Endodermal cell (in vitro differentiated cells): ENCODE results near the gene CCDC61. TPM values are rescaled to one million over a fixed set of nuclear protein-coding genes. Genes with fewer than 3 reads are reported as not detected.

ENCODE experiments used
- DNase-seq: peaks from one replicate; pipeline ENCODE4 v3.0.0-alpha.2; 2017
- H3K27ac ChIP-seq: 2 replicates; pipeline ENCODE4 v1.5.1; 2013; ENCODE audit warnings: mild to moderate bottlenecking, low read depth, low read length, moderate library complexity
- H3K27me3 ChIP-seq: 2 replicates; pipeline ENCODE4 v1.6.1; 2013; ENCODE audit warnings: mild to moderate bottlenecking, low read length, moderate library complexity; ENCODE audit not compliant: insufficient read depth, control insufficient read depth, poor library complexity, severe bottlenecking
- H3K36me3 ChIP-seq: 2 replicates; pipeline ENCODE4 v1.7.0; 2013; ENCODE audit warnings: mild to moderate bottlenecking, low read length, moderate library complexity; ENCODE audit not compliant: control insufficient read depth, insufficient read depth
- H3K4me1 ChIP-seq: one replicate; pipeline ENCODE4 v1.7.0; 2013; ENCODE audit warnings: low read length; ENCODE audit not compliant: control insufficient read depth, insufficient read depth
- H3K4me3 ChIP-seq: 2 replicates; pipeline ENCODE4 v1.5.1; 2013; ENCODE audit warnings: mild to moderate bottlenecking, low read length, moderate library complexity
- H3K9ac ChIP-seq: 2 replicates; pipeline ENCODE4 v1.6.1; 2013; ENCODE audit warnings: mild to moderate bottlenecking, low read length, moderate library complexity; ENCODE audit not compliant: poor library complexity, severe bottlenecking; ENCODE audit errors: extremely low read depth
- H3K9me3 ChIP-seq: 2 replicates; pipeline ENCODE4 v1.6.1; 2013; ENCODE audit warnings: mild to moderate bottlenecking, low read length, moderate library complexity; ENCODE audit not compliant: control insufficient read depth
- H3K27ac Mint-ChIP-seq: 2 replicates; pipeline ENCODE4 v1.8.0; 2020; ENCODE audit warnings: mixed read lengths
- H3K27me3 Mint-ChIP-seq: 2 replicates; pipeline ENCODE4 v1.8.0; 2021; ENCODE audit warnings: mild to moderate bottlenecking, mixed read lengths; ENCODE audit not compliant: insufficient read depth
- H3K36me3 Mint-ChIP-seq: 2 replicates; pipeline ENCODE4 v1.8.0; 2020; ENCODE audit warnings: low read depth, mixed read lengths
- H3K4me1 Mint-ChIP-seq: 2 replicates; pipeline ENCODE4 v1.8.0; 2020; ENCODE audit warnings: mixed read lengths
- H3K4me3 Mint-ChIP-seq: 2 replicates; pipeline ENCODE4 v1.8.0; 2020; ENCODE audit warnings: mild to moderate bottlenecking, moderate library complexity, mixed read lengths
- H3K9me3 Mint-ChIP-seq: 2 replicates; pipeline ENCODE4 v1.8.0; 2020; ENCODE audit warnings: mild to moderate bottlenecking, mixed read lengths
- WGBS, 2 experiments: methylation state at CpG; one replicate each; pipeline versions ENCODE4 v1.1.5 to v1.1.7; 2013; ENCODE audit warnings: missing lambda C conversion rate in 2 of 2, mixed read lengths in 1 of 2; ENCODE audit not compliant: insufficient coverage in 1 of 2, insufficient read length in 1 of 2; 5-methylcytosine and 5-hydroxymethylcytosine counted together
- total RNA-seq, 2 donors: library from RNA; stranded (reverse); fragmentation: NEBNext Ultra II Directional in 1 of 2; extraction: Animal tissue kit (Norgen Biotek cat#: 25700) in 1 of 2; gene quantifications; 2 replicates in 1 of 2; 3 replicates in 1 of 2; pipeline ENCODE4 v1.2.1, GENCODE V29; 2021
- TF ChIP-seq, protein P1 (sequence below): fragments of 200-600 bp; sonication (generic); conservative IDR thresholded peaks from 2 replicates; pipeline ENCODE4 v1.5.0; 2021; ENCODE audit warnings: antibody characterized with exemption, mild to moderate bottlenecking

Gene CCDC61
- total RNA-seq, 2 donors from 2014 or later: 23.2 to 23.6 TPM

DNA sequence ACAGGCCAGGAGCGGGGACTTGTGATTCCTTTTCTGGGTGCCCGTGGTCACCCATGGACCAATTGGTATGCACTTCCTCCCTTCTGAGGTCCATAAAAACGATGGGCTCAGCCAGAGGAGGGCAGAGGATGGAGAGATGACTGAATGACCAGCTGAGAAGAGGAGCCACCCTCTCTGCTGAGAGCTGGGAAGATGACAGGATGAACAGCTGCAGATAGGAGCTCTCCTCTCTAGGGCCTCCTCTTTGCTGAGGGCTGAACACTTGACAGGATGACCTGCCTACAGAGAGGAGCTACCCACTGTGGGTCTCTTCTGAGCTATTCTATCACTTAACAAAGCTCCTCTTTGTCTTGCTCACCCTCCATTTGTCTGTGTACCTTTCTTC is 41.5 kb downstream of the CCDC61 start:
- no peak for DNase-seq
- Mint-ChIP-seq H3K4me1 (no peaks in the 10 kb centered on the region), H3K9me3 (peaks cover 11% of the 10 kb centered on the region), H3K27ac (no peak overlapping the region), H3K4me3 (no peak overlapping the region), H3K36me3 (no peaks in the 10 kb centered on the region), H3K27me3 (peaks cover 54% of the 10 kb centered on the region)
- Histone ChIP-seq H3K4me3 (no peak overlapping the region), H3K9me3 (peaks cover 12% of the 10 kb centered on the region), H3K9ac (no peak overlapping the region), H3K27me3 (peaks cover 10% of the 10 kb centered on the region), H3K4me1 (no peaks in the 10 kb centered on the region), H3K27ac (no peak overlapping the region), H3K36me3 (no peaks in the 10 kb centered on the region)
- WGBS, 2 experiments: 81 to 86% methylated on average over 1 to 3 of the region's 3 CpGs
- TF ChIP-seq, protein P1, sequence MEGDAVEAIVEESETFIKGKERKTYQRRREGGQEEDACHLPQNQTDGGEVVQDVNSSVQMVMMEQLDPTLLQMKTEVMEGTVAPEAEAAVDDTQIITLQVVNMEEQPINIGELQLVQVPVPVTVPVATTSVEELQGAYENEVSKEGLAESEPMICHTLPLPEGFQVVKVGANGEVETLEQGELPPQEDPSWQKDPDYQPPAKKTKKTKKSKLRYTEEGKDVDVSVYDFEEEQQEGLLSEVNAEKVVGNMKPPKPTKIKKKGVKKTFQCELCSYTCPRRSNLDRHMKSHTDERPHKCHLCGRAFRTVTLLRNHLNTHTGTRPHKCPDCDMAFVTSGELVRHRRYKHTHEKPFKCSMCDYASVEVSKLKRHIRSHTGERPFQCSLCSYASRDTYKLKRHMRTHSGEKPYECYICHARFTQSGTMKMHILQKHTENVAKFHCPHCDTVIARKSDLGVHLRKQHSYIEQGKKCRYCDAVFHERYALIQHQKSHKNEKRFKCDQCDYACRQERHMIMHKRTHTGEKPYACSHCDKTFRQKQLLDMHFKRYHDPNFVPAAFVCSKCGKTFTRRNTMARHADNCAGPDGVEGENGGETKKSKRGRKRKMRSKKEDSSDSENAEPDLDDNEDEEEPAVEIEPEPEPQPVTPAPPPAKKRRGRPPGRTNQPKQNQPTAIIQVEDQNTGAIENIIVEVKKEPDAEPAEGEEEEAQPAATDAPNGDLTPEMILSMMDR: no peak

DNA sequence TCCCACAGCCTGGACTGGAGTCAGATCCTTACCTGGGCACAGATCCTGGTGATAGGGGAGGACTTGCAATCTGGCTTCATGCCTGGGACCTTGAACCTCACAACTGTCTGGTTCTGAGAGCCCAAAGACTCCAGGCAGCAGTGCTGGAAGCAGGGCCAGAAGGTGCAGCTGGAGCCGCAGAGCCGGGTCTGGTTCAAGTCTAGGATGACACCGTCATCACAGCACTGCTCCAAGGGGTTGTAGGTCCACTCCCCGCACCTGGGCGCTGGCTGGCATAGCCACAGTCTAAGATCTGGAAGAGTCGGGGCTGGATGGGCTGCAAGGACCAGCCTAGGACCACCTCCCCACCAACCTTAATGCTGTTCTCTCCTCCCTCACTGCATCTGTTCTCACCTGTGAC is 44.9 kb downstream of the CCDC61 start:
- no peak overlapping the region for H3K27ac Mint-ChIP-seq
- H3K27me3 ChIP-seq: peaks cover 17% of the 10 kb centered on the region
- H3K9me3 ChIP-seq: peaks cover 32% of the 10 kb centered on the region
- DNase-seq: no peak
- no peak overlapping the region for H3K27ac ChIP-seq
- WGBS, 2 experiments: 93 to 100% methylated on average over 1 to 6 of the region's 6 CpGs
- H3K9me3 Mint-ChIP-seq: peaks cover 41% of the 10 kb centered on the region
- no peaks in the 10 kb centered on the region for H3K36me3 Mint-ChIP-seq
- H3K27me3 Mint-ChIP-seq: peaks cover 67% of the 10 kb centered on the region
- TF ChIP-seq, protein P1: no peak
- no peak overlapping the region for H3K4me3 ChIP-seq
- no peaks in the 10 kb centered on the region for H3K36me3 ChIP-seq
- no peak overlapping the region for H3K4me3 Mint-ChIP-seq
- H3K4me1 Mint-ChIP-seq: no peaks in the 10 kb centered on the region
- H3K4me1 ChIP-seq: no peaks in the 10 kb centered on the region
- no peak overlapping the region for H3K9ac ChIP-seq

DNA sequence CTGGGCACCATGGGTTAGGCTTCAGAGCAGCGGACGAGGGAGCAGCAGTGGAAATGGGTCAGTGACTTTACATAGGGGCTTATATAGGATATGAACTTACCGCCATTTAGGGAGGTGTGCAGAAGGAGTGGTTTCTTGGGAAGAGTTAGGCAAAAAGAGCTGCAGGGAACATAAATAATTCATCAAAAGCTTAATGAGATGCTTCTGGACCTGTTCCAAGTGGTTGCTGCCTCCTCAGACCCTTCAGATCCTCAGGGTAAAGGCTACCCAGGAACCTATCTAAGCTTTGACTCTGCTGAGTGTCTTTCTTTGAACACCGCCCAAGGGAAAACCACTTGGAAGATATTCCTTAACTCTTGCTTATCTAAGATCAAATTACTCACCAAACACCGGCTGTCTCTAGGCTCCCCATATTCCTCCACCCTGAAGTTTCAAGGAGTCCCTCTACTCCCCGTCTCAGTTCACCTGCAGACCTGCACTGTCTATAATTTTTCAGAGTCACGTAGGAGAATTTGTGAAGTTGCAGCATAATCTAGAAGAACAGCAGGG is 45.8 kb downstream of the CCDC61 start, which contains the start of gene IGFL4:
IGFL4 (minus strand) TSS at position 51 of the 549 bp plus-strand sequence; CDS start at position 11, 40 bp downstream.
- H3K27me3 ChIP-seq: peaks cover 23% of the 10 kb centered on the region
- 92 to 93% methylated on average over 4 to 7 of the region's 7 CpGs for WGBS, 2 experiments
- no peaks in the 10 kb centered on the region for H3K4me1 Mint-ChIP-seq
- DNase-seq: no peak
- no peaks in the 10 kb centered on the region for H3K4me1 ChIP-seq
- H3K9me3 Mint-ChIP-seq: peaks cover 47% of the 10 kb centered on the region
- H3K36me3 Mint-ChIP-seq: no peaks in the 10 kb centered on the region
- H3K27ac ChIP-seq: no peak within 1 kb of the TSS
- TF ChIP-seq, protein P1: no peak
- no peak within 1 kb of the TSS for H3K4me3 ChIP-seq
- no peak within 1 kb of the TSS for H3K4me3 Mint-ChIP-seq
- peaks cover 40% of the 10 kb centered on the region for H3K9me3 ChIP-seq
- no peak within 1 kb of the TSS for H3K9ac ChIP-seq
- H3K27ac Mint-ChIP-seq: no peak within 1 kb of the TSS
- peaks cover 70% of the 10 kb centered on the region for H3K27me3 Mint-ChIP-seq
- no peaks in the 10 kb centered on the region for H3K36me3 ChIP-seq
